Upper lobe of right lung (tissue), 1 donor: ENCODE measurements around the gene RIN3. TPM values are rescaled to one million over a fixed set of nuclear protein-coding genes. Genes with fewer than 3 reads are reported as not detected.

Source experiments
- ATAC-seq: fragments of 200-7000 bp; cut with Tn5 transposase; one replicate; pipeline ENCODE4 v1.9.1; 2020; ENCODE audit warnings: mild to moderate bottlenecking, moderate library complexity
- DNase-seq: peaks from one replicate; pipeline ENCODE4 v3.0.0-alpha.2; 2020
- H3K27ac ChIP-seq: fragments of 200-600 bp; one replicate; pipeline ENCODE4 v1.8.0; 2022
- H3K27me3 ChIP-seq: fragments of 200-600 bp; one replicate; pipeline ENCODE4 v1.8.0; 2022; ENCODE audit warnings: mild to moderate bottlenecking
- H3K36me3 ChIP-seq: fragments of 200-600 bp; one replicate; pipeline ENCODE4 v1.8.0; 2022
- H3K4me1 ChIP-seq: fragments of 200-600 bp; one replicate; pipeline ENCODE4 v1.8.0; 2022
- H3K4me3 ChIP-seq: fragments of 200-600 bp; one replicate; pipeline ENCODE4 v1.8.0; 2022; ENCODE audit warnings: mild to moderate bottlenecking
- H3K9me3 ChIP-seq: fragments of 200-600 bp; one replicate; pipeline ENCODE4 v1.8.0; 2022
- CTCF ChIP-seq: fragments of 200-600 bp; IDR thresholded peaks from one replicate; pipeline ENCODE4 v1.8.0; 2022; ENCODE audit warnings: antibody characterized with exemption
- intact Hi-C: fragments of 100-400 bp; cut with DNase I; formaldehyde crosslinking; loops from one replicate; pipeline ENCODE4 v1.11.0; 2022
- total RNA-seq: library from RNA; stranded (reverse); fragmentation: NEBNext Ultra II Directional; extraction: Animal tissue kit (Norgen Biotek cat#: 25700); gene quantifications from one replicate; pipeline ENCODE4 v1.2.1, GENCODE V29; 2021
- donor health status: DM: no; HTN: yes; CAD: no; lungs with severe emphysema.

The RIN3 gene
- total RNA-seq, 1 donor from 2014 or later, result 56.0 TPM

GRCh38 chr14:92512807-92513203, 776 bp upstream of the RIN3 start:
- H3K9me3 ChIP-seq, result no peaks in the 10 kb centered on the region
- no peak for TF ChIP-seq CTCF
- intact Hi-C loops, result no loop called here
- no peaks in the 10 kb centered on the region for H3K27me3 ChIP-seq
- DNase-seq (no peak), ATAC-seq (no peak)
- H3K4me1 ChIP-seq, result peaks cover 33% of the 10 kb centered on the region
- H3K4me3 ChIP-seq, result peak overlapping the region; percentile 81
- H3K27ac ChIP-seq, result peak overlapping the region; percentile 94
- no peaks in the 10 kb centered on the region for H3K36me3 ChIP-seq

- H3K27ac ChIP-seq, result peak overlapping the region; percentile 94
- ATAC-seq, result peak; percentile 45
- H3K4me3 ChIP-seq, result peak overlapping the region; percentile 81
- intact Hi-C loops, result no loop called here
- H3K9me3 ChIP-seq, result no peaks in the 10 kb centered on the region
- TF ChIP-seq CTCF, result no peak
- no peaks in the 10 kb centered on the region for H3K27me3 ChIP-seq
- peaks cover 42% of the 10 kb centered on the region for H3K4me1 ChIP-seq
- H3K36me3 ChIP-seq, result no peaks in the 10 kb centered on the region
- DNase-seq, result peak; percentile 76
These were observed 624 bp downstream of the RIN3 start for GRCh38 chr14:92513966-92514843.

- Histone ChIP-seq H3K9me3 (no peaks in the 10 kb centered on the region), H3K36me3 (no peaks in the 10 kb centered on the region), H3K4me1 (peaks cover 48% of the 10 kb centered on the region), H3K27me3 (no peaks in the 10 kb centered on the region), H3K4me3 (peak overlapping the region; percentile 81), H3K27ac (peak overlapping the region; percentile 94)
- DNase-seq, result no peak
- ATAC-seq, result no peak
- no peak for TF ChIP-seq CTCF
- intact Hi-C loops, result no loop called here
These were observed 1.4 kb downstream of the RIN3 start for GRCh38 chr14:92514844-92515514.

GRCh38 chr14:92515546-92516343, 2.2 kb downstream of the RIN3 start:
- Histone ChIP-seq H3K27me3 (no peaks in the 10 kb centered on the region), H3K4me1 (peaks cover 48% of the 10 kb centered on the region), H3K36me3 (no peaks in the 10 kb centered on the region), H3K27ac (peak overlapping the region; percentile 94), H3K4me3 (peak overlapping the region; percentile 81), H3K9me3 (no peaks in the 10 kb centered on the region)
- no peak for DNase-seq
- intact Hi-C loops, result no loop called here
- ATAC-seq, result no peak
- TF ChIP-seq CTCF, result no peak

- Histone ChIP-seq H3K9me3 (no peaks in the 10 kb centered on the region), H3K27ac (peak overlapping the region; percentile 94), H3K4me3 (peak overlapping the region; percentile 81), H3K4me1 (peaks cover 48% of the 10 kb centered on the region), H3K27me3 (no peaks in the 10 kb centered on the region), H3K36me3 (no peaks in the 10 kb centered on the region)
- TF ChIP-seq CTCF, result no peak
- intact Hi-C loops, result no loop called here
- no peak for ATAC-seq
- no peak for DNase-seq
These were observed 2.9 kb downstream of the RIN3 start for GRCh38 chr14:92516344-92516965.
